Measurements from ENCODE around the gene MED25.

Gene MED25

DNA sequence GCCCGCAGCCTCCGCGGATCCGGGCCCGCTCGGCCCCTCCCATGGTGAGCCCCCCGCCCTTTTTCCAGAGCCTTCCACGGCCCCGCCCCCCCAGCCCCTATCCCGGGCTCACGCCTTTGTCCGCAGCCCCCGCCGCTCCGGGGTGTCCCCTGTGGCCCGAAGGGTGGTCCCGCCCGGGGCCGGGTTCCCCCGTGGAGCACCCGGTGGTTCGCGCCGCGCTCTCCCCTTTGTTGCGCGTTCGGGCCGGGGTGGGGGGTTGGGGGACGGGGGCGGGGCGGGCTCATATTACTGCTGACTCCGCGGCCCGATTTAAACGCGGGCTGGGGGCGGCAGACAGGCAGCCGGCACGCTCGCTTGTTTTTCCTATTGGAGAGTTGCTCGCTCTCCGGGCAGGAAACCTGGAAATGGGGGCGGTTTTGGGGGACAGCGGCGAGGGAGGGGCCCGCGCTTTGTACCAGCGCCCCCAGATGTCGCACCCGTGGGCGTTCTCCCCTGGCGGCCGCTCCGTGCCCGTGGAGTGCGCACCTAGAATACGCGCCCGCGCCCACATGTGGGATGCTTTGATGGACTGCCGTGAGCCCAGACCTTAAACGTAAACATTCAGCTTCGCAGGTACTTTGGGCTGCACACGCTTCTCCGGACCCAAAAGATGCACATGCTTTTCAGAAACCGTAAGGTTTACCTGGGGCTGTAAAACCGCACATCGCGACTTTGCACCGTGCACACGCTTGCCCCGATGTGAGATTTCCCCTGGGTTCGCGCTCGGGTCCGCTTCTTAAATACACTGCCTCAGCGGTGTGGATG, 33.6 kb downstream of the MED25 start:
- no peak for DNase-seq (ENCODE audit: low read depth)
- peak overlapping the region; percentile 67 for H3K4me3 ChIP-seq (ENCODE audit: low read depth, low read length)
- TF ChIP-seq, protein P1, sequence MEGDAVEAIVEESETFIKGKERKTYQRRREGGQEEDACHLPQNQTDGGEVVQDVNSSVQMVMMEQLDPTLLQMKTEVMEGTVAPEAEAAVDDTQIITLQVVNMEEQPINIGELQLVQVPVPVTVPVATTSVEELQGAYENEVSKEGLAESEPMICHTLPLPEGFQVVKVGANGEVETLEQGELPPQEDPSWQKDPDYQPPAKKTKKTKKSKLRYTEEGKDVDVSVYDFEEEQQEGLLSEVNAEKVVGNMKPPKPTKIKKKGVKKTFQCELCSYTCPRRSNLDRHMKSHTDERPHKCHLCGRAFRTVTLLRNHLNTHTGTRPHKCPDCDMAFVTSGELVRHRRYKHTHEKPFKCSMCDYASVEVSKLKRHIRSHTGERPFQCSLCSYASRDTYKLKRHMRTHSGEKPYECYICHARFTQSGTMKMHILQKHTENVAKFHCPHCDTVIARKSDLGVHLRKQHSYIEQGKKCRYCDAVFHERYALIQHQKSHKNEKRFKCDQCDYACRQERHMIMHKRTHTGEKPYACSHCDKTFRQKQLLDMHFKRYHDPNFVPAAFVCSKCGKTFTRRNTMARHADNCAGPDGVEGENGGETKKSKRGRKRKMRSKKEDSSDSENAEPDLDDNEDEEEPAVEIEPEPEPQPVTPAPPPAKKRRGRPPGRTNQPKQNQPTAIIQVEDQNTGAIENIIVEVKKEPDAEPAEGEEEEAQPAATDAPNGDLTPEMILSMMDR (IDR thresholded peaks at IDR 0.05; ENCODE audit: insufficient read depth, low read depth, low read length, missing control alignments) = no peak

DNA sequence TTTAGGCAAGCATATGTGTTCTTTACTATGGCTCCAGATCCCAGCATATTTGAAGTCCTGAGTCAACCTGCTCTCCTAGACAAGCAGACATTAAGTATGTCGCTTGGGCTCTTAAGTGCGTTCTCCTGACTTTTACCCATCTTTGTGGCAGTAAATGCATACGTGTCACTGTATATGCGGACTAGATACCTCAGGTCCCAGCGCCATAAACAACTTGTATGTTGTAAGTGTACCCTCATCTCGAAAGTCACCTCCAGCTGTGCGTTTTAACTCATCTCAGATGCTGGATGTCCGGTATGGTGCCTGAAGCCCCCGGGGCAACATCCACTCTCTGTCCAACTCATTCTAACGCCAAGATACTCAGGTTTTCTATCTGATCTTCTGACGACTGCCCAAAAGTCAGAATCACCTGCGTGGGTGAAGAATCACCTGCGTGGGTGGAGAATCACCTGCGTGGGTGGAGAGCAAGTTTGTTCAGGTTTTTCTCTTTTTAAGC, 34.6 kb downstream of the MED25 start:
- peak overlapping the region; percentile 67; the same call in 1 of the 2 replicates for H3K4me3 ChIP-seq (ENCODE audit: low read depth, low read length)
- TF ChIP-seq, protein P1 (IDR thresholded peaks at IDR 0.05; ENCODE audit: insufficient read depth, low read depth, low read length, missing control alignments) = no peak
- DNase-seq (ENCODE audit: low read depth) = no peak

DNA sequence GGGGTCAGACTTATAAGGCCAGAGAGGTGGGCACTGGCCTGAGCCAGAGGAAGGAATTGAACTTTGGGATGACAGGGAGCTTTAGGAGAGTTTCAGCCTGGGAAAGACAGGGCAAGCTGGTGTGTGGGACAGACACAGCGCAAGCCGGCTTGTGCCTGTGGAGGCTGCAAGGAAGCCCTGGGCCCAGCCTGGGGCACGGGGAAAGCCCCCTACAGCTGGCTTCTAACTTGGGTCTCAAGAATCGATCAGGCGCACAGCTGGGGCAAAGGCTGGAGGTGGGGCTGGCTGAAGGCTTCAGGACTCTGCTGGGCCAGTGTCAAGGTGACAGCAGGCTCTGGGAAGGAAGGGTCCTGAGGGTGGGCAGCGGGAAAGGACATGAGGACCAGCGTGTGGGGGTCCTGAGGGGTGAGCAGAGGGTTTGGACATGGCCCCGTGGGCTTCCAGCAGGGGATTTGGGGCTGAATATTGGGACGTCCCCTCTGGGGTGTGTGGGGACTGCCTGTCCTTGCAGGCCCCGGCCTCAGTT, 35.8 kb downstream of the MED25 start:
- DNase-seq (ENCODE audit: low read depth) = no peak
- H3K4me3 ChIP-seq (ENCODE audit: low read depth, low read length) = no peak overlapping the region

DNA sequence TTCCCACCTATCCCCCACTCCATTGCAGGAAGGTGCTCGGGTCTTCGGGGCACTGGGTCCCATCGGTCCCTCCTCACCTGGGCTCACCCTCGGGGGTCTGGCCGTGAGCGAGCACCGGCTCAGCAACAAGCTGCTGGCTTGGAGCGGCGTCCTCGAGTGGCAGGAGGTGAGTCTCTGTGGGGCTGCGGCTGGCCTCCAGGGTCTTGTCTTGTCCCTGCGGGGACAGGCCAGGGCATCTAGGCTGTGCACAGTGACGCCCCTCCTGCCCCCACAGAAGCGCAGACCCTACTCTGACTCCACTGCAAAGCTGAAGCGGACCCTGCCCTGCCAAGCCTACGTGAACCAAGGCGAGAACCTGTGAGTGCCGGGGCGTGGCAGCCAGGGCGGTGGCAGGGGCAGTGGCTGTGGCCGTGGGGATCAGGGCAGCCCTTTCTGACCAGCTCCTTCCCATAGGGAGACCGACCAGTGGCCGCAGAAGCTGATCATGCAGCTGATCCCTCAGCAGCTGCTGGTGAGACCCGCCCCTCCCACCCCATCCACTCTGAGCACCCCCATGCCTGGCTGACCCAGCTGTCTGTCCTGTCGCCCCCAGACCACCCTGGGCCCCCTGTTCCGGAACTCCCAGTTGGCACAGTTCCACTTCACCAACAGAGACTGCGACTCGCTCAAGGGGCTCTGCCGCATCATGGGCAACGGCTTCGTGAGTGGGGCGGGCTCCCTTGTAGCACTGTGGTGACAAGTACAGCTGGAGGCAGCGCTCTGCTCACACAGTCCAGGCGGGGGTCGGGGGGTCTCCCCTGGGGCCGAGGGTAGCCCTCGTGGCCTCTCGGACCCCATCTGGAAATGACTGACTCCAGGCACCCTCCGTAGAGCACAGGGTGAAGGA, 36.5 kb downstream of the MED25 start:
- H3K4me3 ChIP-seq (ENCODE audit: low read depth, low read length) = no peak overlapping the region
- no peak for DNase-seq (ENCODE audit: low read depth)
- TF ChIP-seq, protein P1 (IDR thresholded peaks at IDR 0.05; ENCODE audit: insufficient read depth, low read depth, low read length, missing control alignments) = no peak

More for the DNA sequence above, 35.8 kb downstream of the MED25 start:
- TF ChIP-seq, protein P1 (IDR thresholded peaks at IDR 0.05; ENCODE audit: insufficient read depth, low read depth, low read length, missing control alignments) = no peak

DNA sequence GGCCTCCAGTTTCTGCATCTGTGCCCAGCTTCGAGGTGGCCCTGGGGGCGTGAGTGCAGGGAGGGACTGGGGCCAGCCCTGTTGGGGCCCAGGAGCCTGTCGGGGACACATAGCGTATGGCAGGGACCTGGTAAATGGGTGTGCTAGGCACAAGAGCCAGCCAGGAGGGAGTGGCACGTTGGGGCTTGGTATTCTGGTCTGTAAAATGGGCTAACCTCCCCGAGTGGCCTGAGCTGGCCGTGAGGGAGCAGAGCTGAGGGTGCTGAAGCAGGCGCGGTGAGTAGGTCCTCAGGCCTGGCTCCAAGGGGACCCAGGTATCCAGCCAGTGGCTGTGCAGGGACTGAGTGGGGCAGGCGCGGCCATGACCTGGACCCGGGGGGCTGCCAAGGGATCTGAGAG, 37.2 kb downstream of the MED25 start:
- TF ChIP-seq, protein P1 (IDR thresholded peaks at IDR 0.05; ENCODE audit: insufficient read depth, low read depth, low read length, missing control alignments) = no peak
- no peak overlapping the region for H3K4me3 ChIP-seq (ENCODE audit: low read depth, low read length)
- no peak for DNase-seq (ENCODE audit: low read depth)

DNA sequence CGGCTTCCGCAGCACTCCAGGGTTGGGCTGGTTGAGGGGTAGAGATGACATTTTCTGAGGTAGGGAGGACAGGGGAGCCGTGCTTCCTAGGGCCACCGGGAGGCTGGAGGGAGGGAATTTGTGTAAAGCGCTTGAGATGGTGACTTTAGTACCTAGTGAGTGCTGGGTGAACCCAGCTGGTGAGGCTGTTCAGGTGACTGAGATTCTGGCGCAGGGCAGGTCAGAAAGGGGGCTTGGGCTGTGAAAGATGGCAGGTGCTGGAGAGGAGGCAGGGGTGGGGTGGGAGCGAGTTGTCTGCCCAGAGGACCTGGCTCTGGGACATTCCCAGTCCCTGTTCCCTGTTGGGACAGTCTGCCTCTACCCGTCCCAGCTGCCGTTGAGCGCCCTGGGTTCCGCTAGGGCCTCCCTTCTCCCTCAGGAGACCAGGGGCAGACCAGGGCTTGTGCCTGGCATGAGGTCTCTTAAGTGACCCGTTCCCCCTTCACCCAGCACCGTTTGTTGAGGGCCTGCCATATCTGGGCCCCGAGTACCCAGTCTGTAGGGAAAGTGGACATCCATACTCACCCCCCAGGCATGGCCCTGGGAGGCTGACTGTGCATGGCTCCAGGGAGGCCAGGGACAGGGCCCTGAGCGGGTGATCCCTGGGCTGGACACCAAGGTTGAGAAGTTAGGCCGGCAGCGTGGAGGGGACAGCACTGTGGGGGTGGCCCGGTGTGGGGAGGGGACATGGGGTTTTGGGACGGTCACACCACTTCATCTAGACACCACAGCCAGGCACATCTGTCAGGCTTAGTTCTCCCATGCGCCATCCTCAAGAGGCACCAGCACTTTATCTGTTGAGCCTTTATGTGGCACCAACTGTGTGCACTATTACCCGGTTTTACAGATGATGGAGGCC, 37.8 kb downstream of the MED25 start:
- peak; percentile 10 for DNase-seq (ENCODE audit: low read depth)
- TF ChIP-seq, protein P1 (IDR thresholded peaks at IDR 0.05; ENCODE audit: insufficient read depth, low read depth, low read length, missing control alignments) = no peak
- H3K4me3 ChIP-seq (ENCODE audit: low read depth, low read length) = no peak overlapping the region
